Stomach smooth muscle (tissue), 2 donors: ENCODE data around the gene F8.
"Not testable (repeated sequence)": the region's sequence is repeated elsewhere in the genome, so short reads cannot be mapped to it uniquely, and the experiment has no call there.

Source experiments
- H3K27ac ChIP-seq: one replicate; pipeline ENCODE4 v1.7.0; 2013; ENCODE audit warnings: mild to moderate bottlenecking, low read length, inconsistent platforms
- H3K27me3 ChIP-seq, 2 donors: one replicate each; pipeline ENCODE4 v1.7.0; 2013; ENCODE audit warnings: low read length in 2 of 2; ENCODE audit not compliant: insufficient read depth in 2 of 2, control insufficient read depth in 1 of 2
- H3K36me3 ChIP-seq, 2 donors: one replicate each; pipeline ENCODE4 v1.7.0; 2013; ENCODE audit warnings: low read length in 2 of 2; ENCODE audit not compliant: control insufficient read depth in 2 of 2, insufficient read depth in 2 of 2
- H3K4me1 ChIP-seq: one replicate; pipeline ENCODE4 v1.7.0; 2013; ENCODE audit warnings: low read length; ENCODE audit not compliant: control insufficient read depth, insufficient read depth
- H3K4me3 ChIP-seq, 2 donors: one replicate each; pipeline ENCODE4 v1.7.0; 2013; ENCODE audit warnings: low read length in 2 of 2
- H3K9ac ChIP-seq, 2 donors: one replicate each; pipeline ENCODE4 v1.7.0; 2013; ENCODE audit warnings: low read length in 2 of 2, mild to moderate bottlenecking in 1 of 2
- H3K9me3 ChIP-seq, 2 donors: one replicate each; pipeline ENCODE4 v1.7.0; 2013; ENCODE audit warnings: low read length in 2 of 2; ENCODE audit not compliant: control insufficient read depth in 2 of 2
- donor health status: healthy.
- donor health status: Pancreatic carcinoma.

F8 gene

GRCh38 chrX:154910528-154910927 is 112.0 kb downstream of the F8 start:
- not testable (repeated sequence) for H3K9ac ChIP-seq, H3K27ac ChIP-seq, H3K27me3 ChIP-seq, H3K4me3 ChIP-seq, H3K9me3 ChIP-seq, H3K36me3 ChIP-seq, H3K4me1 ChIP-seq

DNA sequence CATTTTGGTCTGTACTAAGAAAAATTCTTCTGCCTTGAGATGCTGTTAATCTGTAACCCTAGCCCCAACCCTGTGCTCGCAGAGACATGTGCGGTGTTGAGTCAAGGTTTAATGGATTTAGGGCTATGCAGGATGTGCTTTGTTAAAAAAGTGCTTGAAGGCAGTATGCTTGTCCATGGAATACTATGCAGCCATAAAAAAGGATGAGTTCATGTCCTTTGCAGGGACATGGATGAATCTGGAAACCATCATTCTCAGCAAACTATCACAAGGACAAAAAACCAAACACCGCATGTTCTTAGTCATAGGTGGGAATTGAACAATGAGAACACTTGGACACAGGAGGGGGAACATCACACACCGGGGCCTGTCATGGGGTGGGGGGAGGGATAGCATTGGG is 112.5 kb downstream of the F8 start:
- H3K9ac ChIP-seq, H3K4me1 ChIP-seq, H3K27me3 ChIP-seq, H3K4me3 ChIP-seq, H3K9me3 ChIP-seq, H3K36me3 ChIP-seq, H3K27ac ChIP-seq: not testable (repeated sequence)

DNA sequence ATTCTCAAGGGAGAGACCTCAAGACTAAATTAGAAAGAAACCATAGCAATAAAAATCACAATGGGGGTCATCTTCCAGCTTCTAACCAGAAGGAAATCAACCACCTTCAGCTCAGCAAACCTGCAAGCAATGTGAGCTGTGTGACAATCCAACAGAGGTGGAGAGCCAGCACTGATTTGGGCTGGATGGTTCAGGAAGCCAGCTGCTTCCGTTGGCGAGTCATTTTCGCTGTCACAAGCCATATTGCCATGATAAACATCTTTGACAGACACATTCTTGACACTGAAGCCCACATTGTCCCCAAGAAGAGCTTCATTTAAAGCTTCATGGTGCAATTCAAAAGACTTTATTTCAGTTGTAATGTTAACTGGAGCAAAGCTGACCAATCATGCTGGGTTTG is 113.7 kb downstream of the F8 start:
- no peaks in the 10 kb centered on the region for H3K36me3 ChIP-seq
- no peak overlapping the region for H3K27ac ChIP-seq
- peaks cover 0 to 3% of the 10 kb centered on the region in 2 donors for H3K27me3 ChIP-seq
- H3K9me3 ChIP-seq = no peaks in the 10 kb centered on the region
- no peak overlapping the region for H3K4me3 ChIP-seq
- no peak overlapping the region for H3K9ac ChIP-seq
- no peaks in the 10 kb centered on the region for H3K4me1 ChIP-seq

GRCh38 chrX:154902408-154902807 is 120.1 kb downstream of the F8 start:
- Histone ChIP-seq H3K27me3 (no peaks in the 10 kb centered on the region), H3K27ac (no peak overlapping the region), H3K36me3 (no peaks in the 10 kb centered on the region), H3K4me1 (no peaks in the 10 kb centered on the region), H3K4me3 (no peak overlapping the region), H3K9ac (no peak overlapping the region), H3K9me3 (no peaks in the 10 kb centered on the region)

- Histone ChIP-seq H3K27ac (no peak overlapping the region), H3K4me3 (no peak overlapping the region), H3K9ac (no peak overlapping the region), H3K4me1 (no peaks in the 10 kb centered on the region), H3K36me3 (no peaks in the 10 kb centered on the region), H3K27me3 (no peaks in the 10 kb centered on the region), H3K9me3 (no peaks in the 10 kb centered on the region)
Observed at GRCh38 chrX:154900323-154900722, 122.2 kb downstream of the F8 start.

DNA sequence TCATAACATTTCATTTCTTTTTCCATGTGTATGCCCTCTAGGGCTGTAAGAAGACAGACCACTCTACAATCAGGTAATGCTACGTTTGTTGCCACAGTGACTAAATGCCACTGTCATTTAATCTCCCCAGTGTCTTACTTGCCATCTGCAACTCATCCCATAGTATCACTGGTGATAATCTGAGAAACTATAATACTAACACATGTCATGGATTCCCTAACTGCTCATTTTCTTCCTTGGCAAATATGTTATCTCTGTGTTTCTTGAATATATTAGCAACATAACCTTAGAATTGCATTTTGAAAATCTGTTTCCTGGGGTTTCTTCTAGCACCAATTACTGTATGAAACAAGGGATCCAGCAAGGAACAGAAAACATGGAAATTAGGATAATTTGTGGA is 130.2 kb downstream of the F8 start:
- Histone ChIP-seq H3K9ac (no peak overlapping the region), H3K36me3 (no peaks in the 10 kb centered on the region), H3K4me1 (no peaks in the 10 kb centered on the region), H3K9me3 (no peaks in the 10 kb centered on the region), H3K27me3 (no peaks in the 10 kb centered on the region), H3K27ac (no peak overlapping the region), H3K4me3 (no peak overlapping the region)

GRCh38 chrX:154890990-154891639 is 131.4 kb downstream of the F8 start:
- Histone ChIP-seq H3K4me1 (no peaks in the 10 kb centered on the region), H3K27ac (no peak overlapping the region), H3K27me3 (no peaks in the 10 kb centered on the region), H3K9ac (no peak overlapping the region), H3K9me3 (no peaks in the 10 kb centered on the region), H3K4me3 (no peak overlapping the region), H3K36me3 (no peaks in the 10 kb centered on the region)

DNA sequence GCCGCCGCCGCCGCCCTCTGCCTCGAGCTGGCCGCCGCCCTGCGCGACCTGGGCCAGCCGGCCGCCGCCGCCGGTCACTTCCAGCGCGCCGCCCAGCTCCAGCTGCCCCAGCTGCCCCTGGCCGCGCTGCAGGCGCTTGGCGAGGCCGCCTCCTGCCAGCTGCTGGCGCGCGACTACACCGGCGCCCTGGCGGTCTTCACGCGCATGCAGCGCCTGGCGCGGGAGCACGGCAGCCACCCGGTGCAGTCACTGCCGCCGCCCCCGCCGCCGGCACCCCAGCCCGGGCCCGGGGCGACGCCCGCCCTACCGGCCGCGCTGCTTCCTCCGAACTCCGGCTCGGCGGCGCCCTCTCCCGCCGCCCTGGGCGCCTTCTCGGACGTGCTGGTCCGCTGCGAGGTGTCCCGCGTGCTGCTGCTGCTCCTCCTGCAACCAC is 135.7 kb downstream of the F8 start:
- H3K27me3 ChIP-seq, H3K4me3 ChIP-seq, H3K9ac ChIP-seq, H3K27ac ChIP-seq, H3K9me3 ChIP-seq, H3K4me1 ChIP-seq, H3K36me3 ChIP-seq: not testable (repeated sequence)

- H3K27ac ChIP-seq, H3K9ac ChIP-seq, H3K4me3 ChIP-seq: not testable (repeated sequence)
Observed at GRCh38 chrX:154886069-154886788, 136.3 kb downstream of the F8 start, which contains the start of gene F8A1. F8A1 (plus strand) TSS chrX:154886355; CDS start chrX:154886375, 20 bp downstream.

DNA sequence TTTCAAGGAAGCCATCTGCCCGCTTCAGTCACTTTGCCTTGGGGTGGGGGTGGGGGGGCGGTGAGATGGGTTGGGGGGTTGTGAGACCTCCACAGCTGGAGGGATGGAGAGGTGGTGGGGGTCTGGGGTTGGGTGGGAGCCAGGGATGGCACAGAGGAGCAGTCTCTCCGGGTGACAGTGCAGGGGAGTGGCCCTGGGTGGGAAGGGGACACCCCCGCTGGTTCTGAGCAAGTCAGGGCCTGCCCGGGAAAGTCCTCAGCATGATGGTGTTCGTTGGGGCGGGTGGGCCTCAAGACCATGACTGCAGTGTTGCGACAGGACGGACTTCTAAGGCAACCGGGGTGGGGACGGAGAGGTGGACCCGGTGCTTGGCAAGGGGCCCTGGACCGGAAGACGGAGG is 137.0 kb downstream of the F8 start:
- not testable (repeated sequence) for H3K4me3 ChIP-seq, H3K27ac ChIP-seq, H3K9me3 ChIP-seq, H3K4me1 ChIP-seq, H3K36me3 ChIP-seq, H3K9ac ChIP-seq, H3K27me3 ChIP-seq

More at GRCh38 chrX:154886069-154886788, 136.3 kb downstream of the F8 start, which contains the start of gene F8A1:
- not testable (repeated sequence) for H3K9me3 ChIP-seq, H3K36me3 ChIP-seq, H3K27me3 ChIP-seq, H3K4me1 ChIP-seq

GRCh38 chrX:154885057-154885456 is 137.5 kb downstream of the F8 start:
- not testable (repeated sequence) for H3K4me3 ChIP-seq, H3K9me3 ChIP-seq, H3K4me1 ChIP-seq, H3K36me3 ChIP-seq, H3K9ac ChIP-seq, H3K27ac ChIP-seq, H3K27me3 ChIP-seq
